Large intestine (tissue), 3 donors: Measurements from ENCODE around the gene DEK. TPM values are rescaled to one million over a fixed set of nuclear protein-coding genes. Genes with fewer than 3 reads are reported as not detected.
"Not testable (repeated sequence)": the region's sequence is repeated elsewhere in the genome, so short reads cannot be mapped to it uniquely, and the experiment has no call there.

ENCODE experiments used
- DNase-seq, 2 donors: peaks; one replicate each; pipeline versions ENCODE4 v3.0.0 to v3.0.0-alpha.2; 2013
- H3K27ac ChIP-seq: one replicate; pipeline ENCODE4 v1.5.1; 2013; ENCODE audit warnings: low read length
- H3K27me3 ChIP-seq: 2 replicates; pipeline ENCODE4 v1.6.1; 2013; ENCODE audit warnings: low read length; ENCODE audit not compliant: control insufficient read depth, insufficient read depth
- H3K36me3 ChIP-seq: 2 replicates; pipeline ENCODE4 v1.6.1; 2013; ENCODE audit warnings: low read length; ENCODE audit not compliant: control insufficient read depth, insufficient read depth
- H3K4me1 ChIP-seq: one replicate; pipeline ENCODE4 v1.6.1; 2013; ENCODE audit warnings: low read length; ENCODE audit not compliant: control insufficient read depth, insufficient read depth
- H3K4me3 ChIP-seq: one replicate; pipeline ENCODE4 v1.5.1; 2013; ENCODE audit warnings: low read length
- H3K9me3 ChIP-seq: one replicate; pipeline ENCODE4 v1.6.1; 2013; ENCODE audit warnings: mild to moderate bottlenecking, low read depth, low read length, moderate library complexity; ENCODE audit not compliant: control insufficient read depth
- WGBS: methylation state at CpG from one replicate; pipeline ENCODE4 v1.1.5; 2013; ENCODE audit warnings: low lambda C conversion rate; ENCODE audit not compliant: insufficient coverage; 5-methylcytosine and 5-hydroxymethylcytosine counted together
- polyA plus RNA-seq: library from polyadenylated mRNA; unstranded; fragments of 120-200 nt; gene quantifications from one replicate; pipeline ENCODE4 v1.2.1, GENCODE V29; 2013

The DEK gene
- polyA plus RNA-seq, 1 donor = 108 TPM

GRCh38 chr6:18241208-18242038 is 22.9 kb downstream of the DEK start:
- Histone ChIP-seq H3K9me3 (no peaks in the 10 kb centered on the region), H3K4me3 (no peak overlapping the region), H3K27me3 (no peaks in the 10 kb centered on the region), H3K36me3 (peaks cover 41% of the 10 kb centered on the region), H3K4me1 (no peaks in the 10 kb centered on the region), H3K27ac (no peak overlapping the region)
- no CpG with 5 or more reads among the region's 1 CpG for WGBS
- DNase-seq = no peak

DNA sequence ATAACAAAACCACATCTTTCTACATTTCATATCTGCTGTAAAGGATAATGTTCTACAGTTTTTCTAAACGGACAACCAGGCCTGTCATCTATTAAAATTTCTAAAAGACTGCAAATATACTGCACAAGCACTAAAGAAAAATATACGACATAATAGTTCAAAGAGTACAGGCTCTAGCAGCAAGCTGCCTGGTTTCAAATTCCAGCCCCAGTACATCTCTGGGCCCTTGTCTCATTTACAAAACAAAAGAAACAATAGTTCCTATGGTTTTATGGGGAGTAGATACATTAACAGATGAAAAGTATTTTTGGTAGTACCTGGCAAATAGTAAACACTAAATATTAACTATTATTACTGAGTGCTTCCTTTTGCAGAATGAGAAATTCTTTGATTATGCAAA is 24.1 kb downstream of the DEK start:
- Histone ChIP-seq H3K27me3 (no peaks in the 10 kb centered on the region), H3K4me1 (no peaks in the 10 kb centered on the region), H3K9me3 (no peaks in the 10 kb centered on the region), H3K36me3 (peaks cover 43% of the 10 kb centered on the region), H3K4me3 (no peak overlapping the region), H3K27ac (no peak overlapping the region)
- no peak for DNase-seq
- WGBS = 80% methylated on average over 1 of the region's 2 CpGs

DNA sequence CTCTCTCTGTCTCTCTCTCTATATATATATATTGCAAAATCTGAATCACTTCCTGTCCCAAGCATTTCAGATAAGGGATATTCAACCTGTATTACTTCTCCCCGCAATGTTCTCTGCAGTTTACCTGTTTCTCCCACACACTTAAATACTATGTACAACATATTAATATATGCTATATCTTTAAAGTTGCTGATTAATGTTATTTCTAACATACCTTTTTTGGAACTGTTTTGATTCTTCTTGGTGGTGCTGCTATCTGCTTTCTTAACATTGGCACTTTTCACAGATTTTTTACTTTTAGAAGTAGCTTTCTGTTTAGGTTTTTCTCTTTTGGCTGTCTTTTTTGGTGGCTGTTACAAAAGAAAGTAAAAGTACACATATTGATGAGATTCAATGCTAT is 27.2 kb downstream of the DEK start:
- Histone ChIP-seq H3K27me3 (no peaks in the 10 kb centered on the region), H3K4me1 (no peaks in the 10 kb centered on the region), H3K9me3 (no peaks in the 10 kb centered on the region), H3K27ac (no peak overlapping the region), H3K4me3 (no peak overlapping the region), H3K36me3 (peaks cover 42% of the 10 kb centered on the region)
- WGBS = no CpG with 5 or more reads among the region's 1 CpG
- DNase-seq = no peak

- H3K9me3 ChIP-seq = peaks cover 4% of the 10 kb centered on the region
- H3K27me3 ChIP-seq = no peaks in the 10 kb centered on the region
- no peaks in the 10 kb centered on the region for H3K4me1 ChIP-seq
- WGBS = no CpG with 5 or more reads among the region's 3 CpGs
- H3K4me3 ChIP-seq = no peak overlapping the region
- no peak overlapping the region for H3K27ac ChIP-seq
- peaks cover 37% of the 10 kb centered on the region for H3K36me3 ChIP-seq
- DNase-seq = no peak
These were observed 28.8 kb downstream of the DEK start for GRCh38 chr6:18235524-18235923.

DNA sequence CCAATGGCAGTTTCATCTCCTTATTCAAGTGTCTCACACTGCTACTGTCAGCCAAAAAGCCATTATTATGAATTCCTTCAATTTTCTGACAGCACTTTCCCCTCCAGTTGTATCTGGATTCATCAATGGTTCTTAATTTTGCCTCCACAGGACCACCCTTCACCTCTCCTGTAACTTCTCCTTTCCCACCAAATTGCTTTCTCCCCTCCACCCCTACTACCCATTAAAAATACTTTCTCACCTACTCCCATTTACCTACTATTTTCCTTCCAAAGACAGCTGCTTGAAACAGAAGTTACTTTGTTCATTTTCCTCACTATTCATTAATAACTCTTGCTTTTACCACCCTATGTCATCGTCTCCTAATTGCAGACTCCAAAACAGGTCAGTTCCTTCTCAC is 29.8 kb downstream of the DEK start:
- no peaks in the 10 kb centered on the region for H3K27me3 ChIP-seq
- no peak overlapping the region for H3K4me3 ChIP-seq
- H3K4me1 ChIP-seq = no peaks in the 10 kb centered on the region
- DNase-seq = no peak
- H3K27ac ChIP-seq = no peak overlapping the region
- peaks cover 37% of the 10 kb centered on the region for H3K36me3 ChIP-seq
- 100% methylated on average over 1 of the region's 1 CpG for whole genome bisulfite sequencing
- peaks cover 4% of the 10 kb centered on the region for H3K9me3 ChIP-seq

- WGBS = no CpG with 5 or more reads among the region's 4 CpGs
- H3K27ac ChIP-seq, H3K4me1 ChIP-seq, DNase-seq, H3K4me3 ChIP-seq, H3K27me3 ChIP-seq, H3K9me3 ChIP-seq: not testable (repeated sequence)
- H3K36me3 ChIP-seq = peaks cover 36% of the 10 kb centered on the region
These were observed 30.6 kb downstream of the DEK start for GRCh38 chr6:18233770-18234169.

- Histone ChIP-seq H3K9me3 (peaks cover 10% of the 10 kb centered on the region), H3K36me3 (peaks cover 48% of the 10 kb centered on the region)
- not testable (repeated sequence) for H3K4me1 ChIP-seq, H3K27me3 ChIP-seq, DNase-seq, H3K27ac ChIP-seq, H3K4me3 ChIP-seq
- WGBS = 95% methylated on average over 4 of the region's 7 CpGs
These were observed 32.5 kb downstream of the DEK start for GRCh38 chr6:18231856-18232255.

GRCh38 chr6:18228590-18228989 is 35.7 kb downstream of the DEK start:
- H3K27ac ChIP-seq, H3K4me1 ChIP-seq, H3K27me3 ChIP-seq, H3K4me3 ChIP-seq, DNase-seq: not testable (repeated sequence)
- Histone ChIP-seq H3K36me3 (peaks cover 43% of the 10 kb centered on the region), H3K9me3 (peaks cover 10% of the 10 kb centered on the region)
- no CpG with 5 or more reads among the region's 14 CpGs for WGBS

DNA sequence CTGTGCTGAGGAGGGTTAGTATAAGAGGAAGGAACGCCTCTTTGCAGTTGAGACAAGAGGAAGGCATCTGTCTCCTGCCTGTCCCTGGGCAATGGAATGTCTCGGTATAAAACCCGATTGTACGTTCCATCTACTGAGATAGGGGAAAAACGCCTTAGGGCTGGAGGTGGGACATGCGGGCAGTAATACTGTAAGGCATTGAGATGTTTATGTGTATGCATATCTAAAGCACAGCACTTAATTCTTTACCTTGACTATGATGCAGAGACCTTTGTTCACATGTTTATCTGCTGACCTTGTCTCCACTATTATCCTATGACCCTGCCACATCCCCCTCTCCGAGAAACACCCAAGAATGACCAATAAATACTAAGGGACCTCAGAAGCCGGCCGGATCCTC is 37.2 kb downstream of the DEK start:
- H3K27ac ChIP-seq, H3K4me1 ChIP-seq, H3K4me3 ChIP-seq, DNase-seq, H3K27me3 ChIP-seq: not testable (repeated sequence)
- peaks cover 42% of the 10 kb centered on the region for H3K36me3 ChIP-seq
- WGBS = 100% methylated on average over 2 of the region's 9 CpGs
- peaks cover 10% of the 10 kb centered on the region for H3K9me3 ChIP-seq

- WGBS = no CpG with 5 or more reads among the region's 5 CpGs
- DNase-seq, H3K9me3 ChIP-seq, H3K27ac ChIP-seq, H3K4me3 ChIP-seq, H3K27me3 ChIP-seq, H3K4me1 ChIP-seq: not testable (repeated sequence)
- H3K36me3 ChIP-seq = peaks cover 43% of the 10 kb centered on the region
These were observed 37.8 kb downstream of the DEK start for GRCh38 chr6:18226451-18227105.

- H3K4me1 ChIP-seq = no peaks in the 10 kb centered on the region
- no CpG with 5 or more reads among the region's 4 CpGs for WGBS
- H3K9me3 ChIP-seq = no peaks in the 10 kb centered on the region
- no peak overlapping the region for H3K4me3 ChIP-seq
- no peaks in the 10 kb centered on the region for H3K27me3 ChIP-seq
- DNase-seq = no peak
- peaks cover 36% of the 10 kb centered on the region for H3K36me3 ChIP-seq
- no peak overlapping the region for H3K27ac ChIP-seq
These were observed 43.1 kb downstream of the DEK start for GRCh38 chr6:18221288-18221615.
